ENCODE data around the gene NSG1. TPM values are rescaled to one million over a fixed set of nuclear protein-coding genes. Genes with fewer than 3 reads are reported as not detected.

The NSG1 gene
- total RNA-seq, 1 donor, result 0.09 TPM

- no peak for DNase-seq (ENCODE audit: low read depth)
- TF ChIP-seq, protein P1, sequence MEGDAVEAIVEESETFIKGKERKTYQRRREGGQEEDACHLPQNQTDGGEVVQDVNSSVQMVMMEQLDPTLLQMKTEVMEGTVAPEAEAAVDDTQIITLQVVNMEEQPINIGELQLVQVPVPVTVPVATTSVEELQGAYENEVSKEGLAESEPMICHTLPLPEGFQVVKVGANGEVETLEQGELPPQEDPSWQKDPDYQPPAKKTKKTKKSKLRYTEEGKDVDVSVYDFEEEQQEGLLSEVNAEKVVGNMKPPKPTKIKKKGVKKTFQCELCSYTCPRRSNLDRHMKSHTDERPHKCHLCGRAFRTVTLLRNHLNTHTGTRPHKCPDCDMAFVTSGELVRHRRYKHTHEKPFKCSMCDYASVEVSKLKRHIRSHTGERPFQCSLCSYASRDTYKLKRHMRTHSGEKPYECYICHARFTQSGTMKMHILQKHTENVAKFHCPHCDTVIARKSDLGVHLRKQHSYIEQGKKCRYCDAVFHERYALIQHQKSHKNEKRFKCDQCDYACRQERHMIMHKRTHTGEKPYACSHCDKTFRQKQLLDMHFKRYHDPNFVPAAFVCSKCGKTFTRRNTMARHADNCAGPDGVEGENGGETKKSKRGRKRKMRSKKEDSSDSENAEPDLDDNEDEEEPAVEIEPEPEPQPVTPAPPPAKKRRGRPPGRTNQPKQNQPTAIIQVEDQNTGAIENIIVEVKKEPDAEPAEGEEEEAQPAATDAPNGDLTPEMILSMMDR (IDR thresholded peaks at IDR 0.05; ENCODE audit: insufficient read depth, low read length), result no peak
These were observed 9.9 kb downstream of the NSG1 start for GRCh38 chr4:4396628-4397440.

DNA sequence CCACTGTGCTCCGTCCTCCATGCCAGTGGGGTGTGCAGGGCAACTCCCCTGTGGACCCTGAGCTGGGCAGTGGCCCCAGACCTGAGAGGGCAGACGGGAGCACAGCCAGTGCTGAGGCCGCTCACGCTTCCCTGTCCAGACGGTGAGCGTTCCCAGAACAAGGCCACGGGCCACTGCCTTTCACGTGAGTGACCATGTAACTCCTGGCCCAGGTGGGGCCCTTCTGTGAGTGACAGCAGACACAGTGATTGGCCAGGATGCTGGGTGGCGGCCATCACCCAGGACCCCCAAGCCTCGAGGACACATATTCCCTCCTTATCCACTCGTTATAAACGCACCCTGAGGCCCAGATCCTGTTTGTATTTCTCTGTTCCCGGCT lies 10.5 kb downstream of the NSG1 start:
- no peak overlapping the region for H3K4me3 ChIP-seq (ENCODE audit: low read depth, low read length)
- no peak for DNase-seq (ENCODE audit: low read depth)
- TF ChIP-seq, protein P1 (IDR thresholded peaks at IDR 0.05; ENCODE audit: insufficient read depth, low read length), result no peak

More at GRCh38 chr4:4396628-4397440, 9.9 kb downstream of the NSG1 start:
- H3K4me3 ChIP-seq (ENCODE audit: low read depth, low read length), result no peak overlapping the region

DNA sequence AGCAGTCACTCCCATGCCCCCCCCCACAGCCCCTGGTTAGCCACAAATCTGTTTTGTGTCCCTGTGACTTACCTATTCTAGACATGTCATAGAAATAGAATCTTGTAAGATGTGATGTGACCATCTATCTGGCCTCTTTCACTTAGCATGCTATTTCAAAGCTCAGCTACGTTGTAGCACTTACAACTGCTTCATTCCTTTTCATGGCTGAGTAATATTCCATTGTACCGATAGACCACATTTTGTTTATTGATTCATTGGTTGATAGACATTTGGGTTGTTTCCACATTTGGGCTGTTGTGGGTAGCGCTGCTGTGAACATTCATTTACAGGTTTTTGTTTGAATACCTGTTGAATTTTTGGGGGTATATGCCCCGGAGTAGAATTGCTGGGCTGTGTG lies 11.5 kb downstream of the NSG1 start:
- TF ChIP-seq, protein P1 (IDR thresholded peaks at IDR 0.05; ENCODE audit: insufficient read depth, low read length), result no peak
- no peak for DNase-seq (ENCODE audit: low read depth)
- H3K4me3 ChIP-seq (ENCODE audit: low read depth, low read length), result no peak overlapping the region

- TF ChIP-seq, protein P1 (IDR thresholded peaks at IDR 0.05; ENCODE audit: insufficient read depth, low read length), result no peak
- no peak for DNase-seq (ENCODE audit: low read depth)
- H3K4me3 ChIP-seq (ENCODE audit: low read depth, low read length), result no peak overlapping the region
These were observed 14.1 kb downstream of the NSG1 start for GRCh38 chr4:4401036-4401435.

DNA sequence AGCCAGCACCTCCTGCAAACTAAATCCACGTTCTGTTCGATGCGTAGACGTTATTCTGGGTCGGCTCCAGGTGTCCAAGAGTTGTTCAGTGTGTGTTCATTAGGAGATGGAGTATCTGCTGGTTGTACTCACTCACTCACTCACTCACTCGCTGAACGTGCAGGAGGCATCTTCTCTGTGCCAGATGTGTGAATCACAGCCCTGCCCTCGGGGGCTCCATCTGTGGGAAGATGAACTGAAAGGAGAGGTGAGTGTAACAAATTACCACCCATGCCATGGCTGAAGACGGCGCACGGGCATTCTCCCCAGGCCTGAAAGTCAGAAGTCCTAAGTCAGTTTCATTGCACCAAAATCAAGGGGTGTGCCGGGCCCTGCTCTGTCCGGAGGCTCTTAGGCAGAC lies 16.1 kb downstream of the NSG1 start:
- TF ChIP-seq, protein P1 (IDR thresholded peaks at IDR 0.05; ENCODE audit: insufficient read depth, low read length), result no peak
- no peak for DNase-seq (ENCODE audit: low read depth)
- H3K4me3 ChIP-seq (ENCODE audit: low read depth, low read length), result no peak overlapping the region

DNA sequence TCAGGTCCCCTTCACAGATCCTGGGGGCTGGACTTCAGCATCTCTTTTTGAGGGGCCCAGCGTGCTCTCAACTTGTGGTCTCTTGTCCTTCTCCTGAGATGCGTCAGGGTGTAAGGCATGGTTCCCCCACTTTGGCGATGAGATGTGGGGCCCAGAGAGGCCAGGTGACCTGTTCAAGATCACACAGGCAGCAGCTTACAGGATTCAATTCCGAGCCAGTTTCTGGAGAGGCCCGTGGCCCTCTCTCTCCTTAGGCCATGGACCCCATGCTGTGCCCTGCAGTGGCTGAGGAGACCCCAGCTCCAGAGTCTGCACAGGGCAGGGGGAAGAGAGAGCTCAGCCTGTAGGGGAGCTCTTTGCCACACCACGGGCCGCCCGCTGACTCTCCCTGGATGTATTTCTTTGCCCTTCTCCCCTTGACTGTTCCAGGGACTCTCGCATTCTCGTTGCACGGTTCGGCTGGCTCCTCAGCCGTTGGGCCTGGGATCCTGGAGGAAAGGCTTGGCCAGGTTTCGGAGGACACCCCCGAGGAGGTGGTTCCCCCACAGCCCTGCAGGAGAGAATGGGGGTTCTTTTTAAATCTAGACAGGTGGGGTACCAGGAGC lies 18.6 kb downstream of the NSG1 start:
- no peak for DNase-seq (ENCODE audit: low read depth)
- no peak overlapping the region for H3K4me3 ChIP-seq (ENCODE audit: low read depth, low read length)
- TF ChIP-seq, protein P1 (IDR thresholded peaks at IDR 0.05; ENCODE audit: insufficient read depth, low read length), result no peak
